Stimulated activated CD8-positive, alpha-beta memory T cell treated with anti-CD3 and anti-CD28 coated beads, Interleukin-7, amount 100 ng/mL, for 24 hours (primary cell): ENCODE data around the gene MYL6.
"Not testable (repeated sequence)": the region's sequence is repeated elsewhere in the genome, so short reads cannot be mapped to it uniquely, and the experiment has no call there.

Source experiments
- DNase-seq: peaks from one replicate; pipeline ENCODE4 v3.0.0-alpha.2; 2020; ENCODE audit warnings: low read depth

The MYL6 gene

GRCh38 chr12:56189918-56190694 lies 31.9 kb downstream of the MYL6 start:
- DNase-seq, result peak; percentile 88

DNA sequence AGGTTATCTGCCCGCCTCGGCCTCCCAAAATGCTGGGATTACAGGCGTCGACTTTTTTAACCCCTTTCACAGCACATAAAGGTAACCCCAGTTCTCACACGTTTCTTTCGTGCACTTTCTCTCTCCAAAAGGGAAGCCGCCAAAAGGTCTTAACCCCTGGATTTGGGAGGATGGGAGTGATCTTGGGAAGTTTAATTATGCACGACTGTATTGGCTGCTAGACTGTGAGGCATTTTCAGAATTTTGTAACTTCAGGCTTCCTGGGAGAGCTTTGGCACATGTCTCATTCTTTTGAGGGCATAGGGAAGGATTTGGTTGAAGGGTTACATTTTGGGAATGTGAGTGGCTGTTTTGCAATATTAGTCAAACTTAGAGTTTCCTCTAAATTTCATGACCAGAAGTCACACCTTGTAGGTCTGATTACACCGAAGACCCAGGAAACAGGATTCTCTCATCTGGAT lies 32.6 kb downstream of the MYL6 start:
- DNase-seq, result no peak

- DNase-seq, result no peak
Measured at GRCh38 chr12:56192582-56192981, 34.4 kb downstream of the MYL6 start.

- peak; percentile 42 for DNase-seq
Measured at GRCh38 chr12:56193025-56193578, 34.9 kb downstream of the MYL6 start.

DNA sequence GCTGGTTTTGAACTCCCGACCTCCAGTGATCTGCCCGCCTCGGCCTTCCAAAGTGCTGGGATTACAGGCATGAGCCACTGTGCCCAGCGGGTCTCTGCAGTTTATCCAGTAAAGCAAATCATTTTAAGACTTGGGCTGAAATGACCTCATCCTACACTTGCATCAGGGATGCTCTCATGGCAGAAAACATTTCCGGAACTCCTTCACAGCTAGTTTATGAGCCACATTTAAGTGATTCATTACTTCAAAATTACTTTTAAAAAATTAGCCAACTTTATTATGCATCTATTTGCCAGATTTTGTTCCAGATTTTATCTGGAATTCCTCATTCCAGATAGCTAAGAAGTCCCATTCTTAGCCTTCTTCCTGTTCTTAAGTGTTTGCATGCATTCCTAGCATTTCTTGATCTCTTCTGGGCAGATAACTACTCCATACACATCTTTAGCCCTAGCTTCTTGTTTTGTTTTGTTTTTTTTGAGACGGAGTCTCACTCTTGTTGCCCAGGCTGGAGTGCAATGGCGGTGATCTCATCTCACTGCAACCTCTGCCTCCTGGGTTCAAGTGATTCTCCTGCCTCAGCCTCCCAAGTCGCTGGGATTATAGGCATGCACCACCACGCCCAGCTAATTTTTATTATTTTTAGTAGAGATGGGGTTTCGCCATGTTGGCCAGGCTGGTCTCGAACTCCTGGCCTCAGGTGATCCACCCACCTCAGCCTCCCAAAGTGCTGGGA lies 38.8 kb downstream of the MYL6 start:
- not testable (repeated sequence) for DNase-seq

DNA sequence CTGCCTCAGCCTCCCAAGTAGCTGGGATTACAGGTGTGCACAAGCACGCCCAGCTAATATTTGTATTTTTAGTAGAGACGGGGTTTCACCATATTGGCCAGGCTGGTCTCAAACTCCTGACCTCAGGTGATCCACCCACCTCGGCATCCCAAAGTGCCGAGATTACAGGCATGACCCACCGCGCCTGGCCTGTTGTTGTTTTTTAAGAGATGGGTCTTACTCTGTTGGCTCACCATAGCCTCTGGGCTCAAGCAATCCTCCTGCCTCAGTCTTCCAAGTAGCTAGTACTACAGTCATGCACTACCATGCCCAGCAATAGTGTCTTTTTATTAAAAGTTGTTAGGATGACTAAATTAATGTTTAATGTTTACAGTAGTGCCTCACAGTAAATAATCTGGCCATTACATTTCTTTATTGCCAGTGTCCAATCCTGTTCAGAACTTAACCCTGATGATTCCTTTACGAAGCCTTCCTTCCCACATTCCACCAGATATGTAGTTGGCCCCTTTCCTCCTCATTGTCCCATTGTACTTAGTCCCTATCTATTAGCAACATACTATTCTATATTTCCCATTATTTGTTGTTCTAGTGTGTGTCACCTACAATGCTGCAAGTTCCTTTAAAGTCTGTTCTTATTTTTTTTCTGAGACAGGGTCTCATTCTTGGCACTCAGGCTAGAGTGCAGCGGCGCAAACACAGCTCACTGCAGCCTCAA lies 39.9 kb downstream of the MYL6 start:
- no peak for DNase-seq

- DNase-seq, result no peak
Measured at GRCh38 chr12:56198836-56199235, 40.7 kb downstream of the MYL6 start.

DNA sequence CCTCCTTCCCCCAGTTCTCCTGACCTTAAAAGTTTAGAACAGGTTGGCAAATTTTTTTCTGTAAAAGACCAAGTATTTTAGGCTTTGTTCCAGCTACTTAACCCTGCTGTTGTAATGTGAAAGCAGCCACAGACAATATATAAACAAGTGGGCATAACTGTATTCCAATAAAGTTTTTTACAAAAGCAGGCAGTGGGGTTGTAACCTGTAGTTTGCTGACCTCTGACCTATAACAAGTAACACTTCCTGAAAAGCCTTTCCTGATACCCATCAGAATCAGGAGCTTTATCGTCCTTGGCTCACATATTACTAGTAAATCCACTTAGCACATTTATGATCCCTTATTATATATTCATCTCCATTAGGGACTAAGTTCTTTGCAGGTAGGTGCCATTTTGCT lies 44.2 kb downstream of the MYL6 start:
- no peak for DNase-seq

- DNase-seq, result no peak
Measured at GRCh38 chr12:56202838-56203237, 44.7 kb downstream of the MYL6 start.

GRCh38 chr12:56204275-56204674 lies 46.1 kb downstream of the MYL6 start:
- DNase-seq, result no peak

GRCh38 chr12:56205445-56205844 lies 47.3 kb downstream of the MYL6 start:
- DNase-seq, result no peak

DNA sequence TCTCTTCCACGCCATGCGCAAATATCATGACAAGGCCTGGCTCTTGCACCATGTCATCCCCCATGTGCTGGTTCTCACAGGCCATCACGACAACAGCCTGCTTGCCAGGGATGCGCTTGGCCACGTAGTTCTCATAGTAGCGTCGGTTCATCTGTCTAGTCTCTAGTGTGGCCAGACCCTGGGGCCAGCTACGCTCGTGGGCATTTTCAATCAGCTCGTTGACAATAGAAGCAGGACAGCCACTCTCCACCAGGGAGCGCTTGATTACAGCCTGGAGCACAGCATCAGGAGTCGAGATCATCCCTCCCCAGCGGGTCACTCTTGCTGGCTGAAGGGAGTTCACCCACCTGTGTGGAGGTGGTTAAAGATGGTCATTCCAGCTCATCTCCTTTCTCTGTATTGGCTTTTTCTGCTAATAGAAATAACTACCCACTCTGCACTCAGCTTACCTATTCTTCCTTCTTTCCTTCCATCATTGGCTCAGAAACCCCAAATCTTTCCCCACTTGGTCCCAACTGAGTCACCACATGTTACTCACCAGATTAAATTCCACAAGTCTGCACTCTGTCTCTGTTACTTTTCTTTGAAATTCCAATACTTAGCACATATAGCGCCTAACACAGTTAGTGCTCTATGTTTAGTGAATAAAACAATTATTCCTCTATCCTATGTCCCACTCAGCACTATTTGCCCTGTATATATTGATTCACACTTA lies 48.5 kb downstream of the MYL6 start:
- DNase-seq, result no peak

GRCh38 chr12:56208006-56208405 lies 49.8 kb downstream of the MYL6 start:
- DNase-seq, result no peak
